ENCODE results near the gene DDHD1. TPM values are rescaled to one million over a fixed set of nuclear protein-coding genes. Genes with fewer than 3 reads are reported as not detected.

The DDHD1 gene
- total RNA-seq, 1 experiment from 2014 or later = 15.7 TPM

DNA sequence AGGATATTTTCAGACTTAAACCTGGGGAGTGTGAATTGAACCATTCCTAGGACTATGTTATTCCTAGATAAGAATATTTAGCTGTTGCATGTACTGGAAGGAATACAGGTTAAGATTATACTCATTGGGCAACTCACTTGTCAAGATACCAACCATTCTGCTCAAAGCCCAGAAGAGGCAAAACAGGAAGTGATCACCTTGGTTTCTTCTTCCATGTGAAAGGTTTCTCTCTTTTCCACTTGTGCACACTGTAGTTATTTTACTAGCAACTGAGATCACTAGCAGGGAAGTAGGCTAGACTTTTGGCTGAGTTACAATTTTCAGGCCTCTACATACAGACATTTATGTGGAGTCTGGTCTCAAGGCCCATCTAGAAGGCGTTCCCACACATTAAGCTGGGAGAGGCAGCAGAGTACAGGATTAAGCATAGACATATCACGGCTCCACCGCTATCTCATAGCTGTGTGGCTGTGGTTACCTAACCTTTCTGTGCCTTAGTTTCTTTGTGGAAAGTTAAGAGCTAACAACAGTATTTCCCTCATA, 118.4 kb downstream of the DDHD1 start:
- Histone ChIP-seq H3K9me3 (ENCODE audit: control insufficient read depth, low read depth, low read length) (no peaks in the 10 kb centered on the region), H2BK15ac (ENCODE audit: low read depth, low read length) (no peak overlapping the region), H3K9ac (ENCODE audit: extremely low read depth, insufficient read length, low read length) (no peak overlapping the region), H3K23me2 (ENCODE audit: insufficient read length, low read depth, low read length, poor library complexity, severe bottlenecking) (no peaks in the 10 kb centered on the region), H4K8ac (replicated peaks; ENCODE audit: insufficient read length, low read depth, low read length) (no peak overlapping the region), H3K27me3 (ENCODE audit: insufficient read depth, low read length) (no peaks in the 10 kb centered on the region), H3K23ac (ENCODE audit: insufficient read length, low read depth, low read length) (no peak overlapping the region), H3K27ac (ENCODE audit: insufficient read length, low read depth, low read length) (no peak overlapping the region), H3K14ac (ENCODE audit: insufficient read depth, low read length) (no peak overlapping the region), H3K56ac (ENCODE audit: insufficient read length, low read depth, low read length) (no peak overlapping the region), H2BK120ac (ENCODE audit: low read depth, low read length, poor library complexity, severe bottlenecking) (no peak overlapping the region), H3K4me2 (ENCODE audit: insufficient read depth, insufficient read length, low read length) (no peak overlapping the region), H4K91ac (ENCODE audit: insufficient read length, low read depth, low read length) (no peak overlapping the region), H2AFZ (ENCODE audit: low read length) (no peak overlapping the region), H4K20me1 (ENCODE audit: control insufficient read depth, insufficient read depth, insufficient read length) (no peaks in the 10 kb centered on the region), H3T11ph (ENCODE audit: low read length) (no peak overlapping the region), H3K4me1 (ENCODE audit: insufficient read depth, low read length) (no peaks in the 10 kb centered on the region), H4K5ac (ENCODE audit: insufficient read length, low read depth, low read length) (no peak overlapping the region), H2BK12ac (ENCODE audit: insufficient read length, low read depth, low read length) (no peak overlapping the region), H2BK20ac (ENCODE audit: low read depth, low read length, poor library complexity, severe bottlenecking) (no peak overlapping the region), H2BK5ac (ENCODE audit: insufficient read length, low read length) (no peak overlapping the region), H2AK5ac (ENCODE audit: insufficient read length, low read length) (no peak overlapping the region), H3K18ac (ENCODE audit: insufficient read length, low read depth, low read length) (no peak overlapping the region), H3K4ac (ENCODE audit: low read depth, low read length) (no peak overlapping the region), H3K79me2 (ENCODE audit: insufficient read depth, low read length) (no peaks in the 10 kb centered on the region), H3K79me1 (ENCODE audit: insufficient read depth, low read depth, low read length, poor library complexity, severe bottlenecking) (no peaks in the 10 kb centered on the region)
- TF ChIP-seq, protein P1, sequence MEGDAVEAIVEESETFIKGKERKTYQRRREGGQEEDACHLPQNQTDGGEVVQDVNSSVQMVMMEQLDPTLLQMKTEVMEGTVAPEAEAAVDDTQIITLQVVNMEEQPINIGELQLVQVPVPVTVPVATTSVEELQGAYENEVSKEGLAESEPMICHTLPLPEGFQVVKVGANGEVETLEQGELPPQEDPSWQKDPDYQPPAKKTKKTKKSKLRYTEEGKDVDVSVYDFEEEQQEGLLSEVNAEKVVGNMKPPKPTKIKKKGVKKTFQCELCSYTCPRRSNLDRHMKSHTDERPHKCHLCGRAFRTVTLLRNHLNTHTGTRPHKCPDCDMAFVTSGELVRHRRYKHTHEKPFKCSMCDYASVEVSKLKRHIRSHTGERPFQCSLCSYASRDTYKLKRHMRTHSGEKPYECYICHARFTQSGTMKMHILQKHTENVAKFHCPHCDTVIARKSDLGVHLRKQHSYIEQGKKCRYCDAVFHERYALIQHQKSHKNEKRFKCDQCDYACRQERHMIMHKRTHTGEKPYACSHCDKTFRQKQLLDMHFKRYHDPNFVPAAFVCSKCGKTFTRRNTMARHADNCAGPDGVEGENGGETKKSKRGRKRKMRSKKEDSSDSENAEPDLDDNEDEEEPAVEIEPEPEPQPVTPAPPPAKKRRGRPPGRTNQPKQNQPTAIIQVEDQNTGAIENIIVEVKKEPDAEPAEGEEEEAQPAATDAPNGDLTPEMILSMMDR (conservative IDR thresholded peaks at IDR 0.05) = no peak
- no peak overlapping the region for H3K4me3 Mint-ChIP-seq
- 0 out of 4 replicates have a peak, but pooled peaks cover 0 to 2% of the 10 kb centered on the region in 2 experiments for H3K4me1 Mint-ChIP-seq
- DNase-seq = no peak
- H3K27ac Mint-ChIP-seq = no peak overlapping the region; a peak in 2 of 7 replicates
- WGBS (ENCODE audit: extremely low coverage, insufficient read length, low lambda C conversion rate) = no CpG with 5 or more reads among the region's 3 CpGs
- no peaks in the 10 kb centered on the region for H3K9me3 Mint-ChIP-seq
- no peaks in the 10 kb centered on the region for H3K27me3 Mint-ChIP-seq (ENCODE audit: low read depth)
- H3K36me3 Mint-ChIP-seq (ENCODE audit: insufficient read depth in 1 of 3, low read depth in 3 of 3) = peaks cover 15 to 22% (median 17%) of the 10 kb centered on the region in 3 experiments
